ENCODE measurements around the gene TAF6. TPM values are rescaled to one million over a fixed set of nuclear protein-coding genes. Genes with fewer than 3 reads are reported as not detected.

Gene TAF6
- total and polyA plus RNA-seq, 9 of the 15 experiments (the other 6 are each of a cell fraction or from before 2014, with no cell fraction given), result 0.78 to 78.7 (median 21.3) TPM

DNA sequence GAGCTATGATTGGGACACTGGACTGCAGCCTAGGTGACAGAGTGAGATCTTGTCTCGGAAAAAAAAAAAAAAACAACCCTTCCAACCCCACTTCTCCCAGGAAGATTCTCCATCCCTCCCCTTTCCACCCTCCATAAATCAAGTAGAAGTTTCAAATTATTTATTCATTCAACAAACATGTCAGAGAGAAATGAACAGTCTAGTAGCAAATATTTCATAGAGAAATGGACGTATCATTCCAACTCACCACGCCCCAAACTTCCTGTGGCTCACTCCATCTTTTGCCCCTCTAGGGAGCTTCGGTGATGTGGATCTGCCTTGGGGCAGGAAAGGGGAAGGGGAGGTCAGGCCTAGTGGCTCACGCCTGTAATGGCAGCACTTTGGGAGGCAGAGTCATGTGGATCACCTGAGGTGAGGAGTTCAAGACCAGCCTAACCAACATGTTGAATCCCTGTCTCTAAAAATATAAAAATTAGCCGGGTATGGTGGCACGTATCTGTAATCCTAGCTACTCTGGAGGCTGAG, 40.0 kb upstream of the TAF6 start (continued):
- no peak for TF ChIP-seq AFF4 (CRISPR knock-in tag; IDR thresholded peaks at IDR 0.05)
- no peak for TF ChIP-seq ZNF785 (CRISPR knock-in tag; IDR thresholded peaks at IDR 0.05)
- TF ChIP-seq RBM39 (optimal IDR thresholded peaks at IDR 0.05; ENCODE audit: low read depth, low read length), result peak; percentile 69
- 0 out of 2 replicates have a peak, but pooled peaks have one; percentile 49 for TF ChIP-seq MIER1 (IDR thresholded peaks at IDR 0.05; ENCODE audit: low read depth)
- TF ChIP-seq GTF2E2 (tag; IDR thresholded peaks at IDR 0.05), result 0 out of 2 replicates have a peak, but pooled peaks have one; percentile 9
- TF ChIP-seq CREM (IDR thresholded peaks at IDR 0.05; ENCODE audit: low read depth), result 0 out of 2 replicates have a peak, but pooled peaks have one; percentile 9
- TF ChIP-seq, protein P1, sequence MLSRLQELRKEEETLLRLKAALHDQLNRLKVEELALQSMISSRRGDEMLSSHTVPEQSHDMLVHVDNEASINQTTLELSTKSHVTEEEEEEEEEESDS (CRISPR knock-in tag; IDR thresholded peaks at IDR 0.05), result no peak
- peak; percentile 68 for TF ChIP-seq POLR3A (IDR thresholded peaks at IDR 0.05; ENCODE audit: borderline replicate concordance, extremely low read depth, insufficient read depth, insufficient read length)
- TF ChIP-seq NR2C1 (IDR thresholded peaks at IDR 0.05), result 0 out of 2 replicates have a peak, but pooled peaks have one; percentile 18
- TF ChIP-seq NR2C1 (tag; IDR thresholded peaks at IDR 0.05), result no peak
- TF ChIP-seq ZNF280A (IDR thresholded peaks at IDR 0.05; ENCODE audit: low read depth, partially characterized antibody), result peak; percentile 14
- TF ChIP-seq ZNF197 (CRISPR knock-in tag; IDR thresholded peaks at IDR 0.05; ENCODE audit: low read depth), result peak; percentile 37; the same call in 1 of the 2 replicates
- no peak for TF ChIP-seq FUS (optimal IDR thresholded peaks at IDR 0.05; ENCODE audit: low read depth, low read length)
- peak in 1 of 2 experiments; percentile 80; a peak in 1 of 4 replicates for TF ChIP-seq ARNT (IDR thresholded peaks at IDR 0.05)
- TF ChIP-seq CC2D1A (IDR thresholded peaks at IDR 0.05), result 0 out of 2 replicates have a peak, but pooled peaks have one; percentile 7
- peak; percentile 85; the same call in 1 of the 2 replicates for TF ChIP-seq SMARCA5 (IDR thresholded peaks at IDR 0.05)
- no peak for TF ChIP-seq ZNF507 (tag; conservative IDR thresholded peaks at IDR 0.05)
- no peak for TF ChIP-seq MED1 (CRISPR knock-in tag; IDR thresholded peaks at IDR 0.05; ENCODE audit: borderline replicate concordance)
- peak; percentile 42; the same call in 1 of the 2 replicates for TF ChIP-seq BCOR (IDR thresholded peaks at IDR 0.05)
- no peak for TF ChIP-seq SAFB (IDR thresholded peaks at IDR 0.05; ENCODE audit: borderline replicate concordance, low read depth, low read length)
- no peak for TF ChIP-seq FOXO4 (CRISPR knock-in tag; IDR thresholded peaks at IDR 0.05)
- no peak for TF ChIP-seq MXI1 (IDR thresholded peaks at IDR 0.05; ENCODE audit: low read depth, low read length)
- peak; percentile 80 for TF ChIP-seq MEIS2 (IDR thresholded peaks at IDR 0.05; ENCODE audit: partially characterized antibody)
- TF ChIP-seq ZNF76 (CRISPR knock-in tag; IDR thresholded peaks at IDR 0.05; ENCODE audit: borderline replicate concordance), result no peak

All from K562 (cell line).